HCT116 (cell line): ENCODE measurements around the gene ADAD2. TPM values are rescaled to one million over a fixed set of nuclear protein-coding genes. Genes with fewer than 3 reads are reported as not detected.

Experiments used
- ATAC-seq: fragments of 200-7000 bp; cut with Tn5 transposase; 2 replicates; pipeline ENCODE4 v1.9.1; 2020; ENCODE audit warnings: mild to moderate bottlenecking, moderate library complexity
- BruUV-seq: library from RNA; stranded (reverse); fragments of 400-500 nt; replicated peaks from 2 replicates; lab custom pipeline; 2021; lab: Mats Ljungman, UMichigan
- CTCF ChIA-PET: fragments of 300-600 bp; sonication (Branson Sonifier 250); formaldehyde crosslinking; loops from one replicate; lab custom pipeline; 2021; ENCODE audit warnings: antibody characterized with exemption; lab: Charles Lee
- POLR2A ChIA-PET: fragments of 300-600, 350-600 bp; sonication (Branson Sonifier 250); formaldehyde crosslinking; loops from one replicate; lab custom pipeline; 2021; ENCODE audit warnings: antibody characterized with exemption; lab: Charles Lee
- RAD21 ChIA-PET, 2 experiments: fragments of 300-600 bp; sonication (Branson Sonifier 250); formaldehyde crosslinking; loops; one replicate each; lab custom pipeline; 2023; ENCODE audit warnings: low total read pairs in 2 of 2; ENCODE audit not compliant: uncharacterized antibody in 2 of 2, unreplicated experiment in 2 of 2, low non-redundant PET in 1 of 2; lab: Charles Lee
- DNase-seq: peaks from one replicate; pipeline ENCODE4 v3.0.0-alpha.2; 2010; ENCODE audit warnings: low read depth, low spot score
- H2AFZ ChIP-seq: fragments of 200-600 bp; shearing (Covaris generic), sonication (generic); 2 replicates; pipeline ENCODE4 v1.6.1; 2017; ENCODE audit warnings: low read depth, mixed run types, mixed read lengths, antibody characterized with exemption, low read length; ENCODE audit not compliant: poor library complexity, severe bottlenecking
- H3K27ac ChIP-seq: 2 replicates; pipeline ENCODE4 v1.5.1; 2012; ENCODE audit warnings: low read depth, low read length
- H3K27me3 ChIP-seq: fragments of 200-600 bp; sonication (generic); 2 replicates; pipeline ENCODE4 v1.6.1; 2016; ENCODE audit warnings: mixed run types, low read length, mixed read lengths; ENCODE audit not compliant: insufficient read depth
- H3K36me3 ChIP-seq, 2 experiments: fragments of 200-500 bp in 1 of 2; fragments of 200-600 bp in 1 of 2; sonication (Bioruptor generic) in 1 of 2; sonication (generic) in 1 of 2; 2 replicates each; pipeline versions ENCODE4 v1.5.1 to v1.6.1; 2014 to 2016; ENCODE audit warnings: low read length in 2 of 2, inconsistent platforms in 1 of 2, mixed read lengths in 1 of 2, mixed run types in 1 of 2; ENCODE audit not compliant: insufficient read depth in 2 of 2, control insufficient read depth in 1 of 2
- H3K4me1 ChIP-seq, 2 experiments: fragments of 200-600 bp in 1 of 2; sonication (generic) in 1 of 2; 2 replicates each; pipeline versions ENCODE4 v1.5.1 to v1.6.1; 2012 to 2017; ENCODE audit warnings: low read length in 2 of 2, inconsistent platforms in 1 of 2, mild to moderate bottlenecking in 1 of 2, mixed read lengths in 1 of 2, mixed run types in 1 of 2, moderate library complexity in 1 of 2; ENCODE audit not compliant: insufficient read depth in 2 of 2, control insufficient read depth in 1 of 2
- H3K4me2 ChIP-seq: fragments of 200-600 bp; sonication (generic); 2 replicates; pipeline ENCODE4 v1.6.1; 2017; ENCODE audit warnings: mixed run types, low read length, mixed read lengths
- H3K4me3 ChIP-seq, 2 experiments: fragments of 200-600 bp in 1 of 2; sonication (generic) in 1 of 2; replicated peaks in 1 of 2; 2 replicates each; pipeline ENCODE4 v1.5.1; 2011 to 2016; ENCODE audit warnings: low read length in 2 of 2, control low read depth in 1 of 2, low read depth in 1 of 2, mild to moderate bottlenecking in 1 of 2, mixed read lengths in 1 of 2, mixed run types in 1 of 2
- H3K79me2 ChIP-seq: fragments of 200-600 bp; sonication (generic); 2 replicates; pipeline ENCODE4 v1.6.1; 2017; ENCODE audit warnings: mild to moderate bottlenecking, mixed run types, low read length, moderate library complexity, mixed read lengths; ENCODE audit not compliant: insufficient read depth
- H3K9ac ChIP-seq: fragments of 200-600 bp; sonication (generic); 2 replicates; pipeline ENCODE4 v1.6.1; 2016; ENCODE audit warnings: low read length, mixed read lengths
- H3K9me2 ChIP-seq: fragments of 200-600 bp; sonication (generic), shearing (Covaris generic); 2 replicates; pipeline ENCODE4 v1.6.1; 2017; ENCODE audit warnings: mixed run types, mild to moderate bottlenecking, moderate library complexity; ENCODE audit not compliant: insufficient read depth
- H3K9me3 ChIP-seq, 2 experiments: fragments of 200-500 bp in 1 of 2; fragments of 200-600 bp in 1 of 2; sonication (Bioruptor generic) in 1 of 2; sonication (generic) in 1 of 2; 2 replicates each; pipeline ENCODE4 v1.6.1; 2014 to 2017; ENCODE audit warnings: low read length in 2 of 2, mixed read lengths in 2 of 2, inconsistent platforms in 1 of 2, low read depth in 1 of 2, mild to moderate bottlenecking in 1 of 2, mixed run types in 1 of 2, moderate library complexity in 1 of 2; ENCODE audit not compliant: control insufficient read depth in 1 of 2, insufficient read depth in 1 of 2
- H4K20me1 ChIP-seq: fragments of 200-600 bp; sonication (generic), shearing (Covaris generic); 2 replicates; pipeline ENCODE4 v1.6.1; 2017; ENCODE audit warnings: mixed run types, mild to moderate bottlenecking, moderate library complexity; ENCODE audit not compliant: insufficient read depth
- EZH2phosphoT487 ChIP-seq: fragments of 200-600 bp; IDR thresholded peaks from 2 replicates; pipeline ENCODE4 v1.6.1; 2018; ENCODE audit warnings: antibody characterized with exemption, borderline replicate concordance
- FOSL1 ChIP-seq: IDR thresholded peaks from 2 replicates; pipeline ENCODE4 v1.6.1; 2012; ENCODE audit warnings: low read depth
- MAX ChIP-seq: IDR thresholded peaks from 2 replicates; pipeline ENCODE4 v1.6.1; 2012
- POLR2A ChIP-seq: IDR thresholded peaks from 2 replicates; pipeline ENCODE4 v1.7.0; 2011; ENCODE audit warnings: borderline replicate concordance; ENCODE audit not compliant: insufficient read depth, insufficient read length; ENCODE audit errors: extremely low read depth
- RAD21 ChIP-seq: IDR thresholded peaks from 2 replicates; pipeline ENCODE4 v1.6.1; 2012; ENCODE audit warnings: low read depth, mild to moderate bottlenecking
- SP1 ChIP-seq: IDR thresholded peaks from 2 replicates; pipeline ENCODE4 v1.6.1; 2012; ENCODE audit warnings: low read depth
- TCF7L2 ChIP-seq: IDR thresholded peaks from 2 replicates; pipeline ENCODE4 v1.7.0; 2011; ENCODE audit warnings: borderline replicate concordance, inconsistent platforms; ENCODE audit not compliant: insufficient read depth, insufficient read length; ENCODE audit errors: extremely low read depth
- ZFX ChIP-seq: fragments of 450-650 bp; IDR thresholded peaks from 2 replicates; pipeline ENCODE4 v1.6.1; 2017
- intact Hi-C: fragments of 100-400 bp; cut with micrococcal nuclease; formaldehyde crosslinking; loops from 2 replicates; pipeline ENCODE4 v1.10.0; 2022
- total RNA-seq: library from RNA; stranded (reverse); gene quantifications from one replicate; pipeline ENCODE4 v1.2.1, GENCODE V29; 2021; ENCODE audit not compliant: unreplicated experiment
- TF ChIP-seq, protein P1 (sequence below): IDR thresholded peaks from 2 replicates; pipeline ENCODE4 v1.6.1; 2011; ENCODE audit warnings: mild to moderate bottlenecking, low read length, moderate library complexity; ENCODE audit not compliant: insufficient replicate concordance; ENCODE audit errors: extremely low read depth
- TF ChIP-seq, protein P2 (sequence below), 3 experiments: fragments of 200-600 bp in 1 of 3; sonication (generic) in 1 of 3; IDR thresholded peaks in 2 of 3; conservative IDR thresholded peaks in 1 of 3; 2 replicates each; pipeline ENCODE4 v1.5.1; 2012 to 2017; ENCODE audit warnings: low read depth in 2 of 3, low read length in 2 of 3, antibody characterized with exemption in 1 of 3, borderline replicate concordance in 1 of 3, control low read depth in 1 of 3, mild to moderate bottlenecking in 1 of 3, mixed read lengths in 1 of 3, mixed run types in 1 of 3, moderate library complexity in 1 of 3; ENCODE audit not compliant: insufficient read depth in 1 of 3

ADAD2 gene
- total RNA-seq, 1 experiment from 2014 or later: not detected

GRCh38 chr16:84226026-84226425 lies 35.1 kb downstream of the ADAD2 start:
- RAD21 ChIA-PET: no interaction called here
- peaks cover 2% of the 10 kb centered on the region; the same call in 1 of the 2 replicates for H3K27me3 ChIP-seq
- BruUV-seq: no TSS peak
- TF ChIP-seq MAX (no peak), TCF7L2 (no peak), RAD21 (no peak), POLR2A (no peak), FOSL1 (no peak), EZH2phosphoT487 (no peak), SP1 (no peak), ZFX (no peak)
- TF ChIP-seq, protein P1, sequence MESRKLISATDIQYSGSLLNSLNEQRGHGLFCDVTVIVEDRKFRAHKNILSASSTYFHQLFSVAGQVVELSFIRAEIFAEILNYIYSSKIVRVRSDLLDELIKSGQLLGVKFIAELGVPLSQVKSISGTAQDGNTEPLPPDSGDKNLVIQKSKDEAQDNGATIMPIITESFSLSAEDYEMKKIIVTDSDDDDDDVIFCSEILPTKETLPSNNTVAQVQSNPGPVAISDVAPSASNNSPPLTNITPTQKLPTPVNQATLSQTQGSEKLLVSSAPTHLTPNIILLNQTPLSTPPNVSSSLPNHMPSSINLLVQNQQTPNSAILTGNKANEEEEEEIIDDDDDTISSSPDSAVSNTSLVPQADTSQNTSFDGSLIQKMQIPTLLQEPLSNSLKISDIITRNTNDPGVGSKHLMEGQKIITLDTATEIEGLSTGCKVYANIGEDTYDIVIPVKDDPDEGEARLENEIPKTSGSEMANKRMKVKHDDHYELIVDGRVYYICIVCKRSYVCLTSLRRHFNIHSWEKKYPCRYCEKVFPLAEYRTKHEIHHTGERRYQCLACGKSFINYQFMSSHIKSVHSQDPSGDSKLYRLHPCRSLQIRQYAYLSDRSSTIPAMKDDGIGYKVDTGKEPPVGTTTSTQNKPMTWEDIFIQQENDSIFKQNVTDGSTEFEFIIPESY: no peak
- TF ChIP-seq, protein P2, sequence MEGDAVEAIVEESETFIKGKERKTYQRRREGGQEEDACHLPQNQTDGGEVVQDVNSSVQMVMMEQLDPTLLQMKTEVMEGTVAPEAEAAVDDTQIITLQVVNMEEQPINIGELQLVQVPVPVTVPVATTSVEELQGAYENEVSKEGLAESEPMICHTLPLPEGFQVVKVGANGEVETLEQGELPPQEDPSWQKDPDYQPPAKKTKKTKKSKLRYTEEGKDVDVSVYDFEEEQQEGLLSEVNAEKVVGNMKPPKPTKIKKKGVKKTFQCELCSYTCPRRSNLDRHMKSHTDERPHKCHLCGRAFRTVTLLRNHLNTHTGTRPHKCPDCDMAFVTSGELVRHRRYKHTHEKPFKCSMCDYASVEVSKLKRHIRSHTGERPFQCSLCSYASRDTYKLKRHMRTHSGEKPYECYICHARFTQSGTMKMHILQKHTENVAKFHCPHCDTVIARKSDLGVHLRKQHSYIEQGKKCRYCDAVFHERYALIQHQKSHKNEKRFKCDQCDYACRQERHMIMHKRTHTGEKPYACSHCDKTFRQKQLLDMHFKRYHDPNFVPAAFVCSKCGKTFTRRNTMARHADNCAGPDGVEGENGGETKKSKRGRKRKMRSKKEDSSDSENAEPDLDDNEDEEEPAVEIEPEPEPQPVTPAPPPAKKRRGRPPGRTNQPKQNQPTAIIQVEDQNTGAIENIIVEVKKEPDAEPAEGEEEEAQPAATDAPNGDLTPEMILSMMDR (IDR thresholded peaks at IDR 0.05 in 2 of 3, conservative IDR thresholded peaks at IDR 0.05 in 1 of 3; ENCODE audit: borderline replicate concordance in 1 of 3, insufficient read depth in 1 of 3, low read depth in 2 of 3, low read length in 2 of 3): no peak
- H4K20me1 ChIP-seq: no peaks in the 10 kb centered on the region
- H2AFZ ChIP-seq: no peak overlapping the region
- ATAC-seq: no peak
- no peak overlapping the region for H3K4me3 ChIP-seq
- CTCF ChIA-PET: no interaction called here
- no peak overlapping the region for H3K9ac ChIP-seq
- POLR2A ChIA-PET: no interaction called here
- intact Hi-C loops: no loop called here
- H3K36me3 ChIP-seq: no peaks in the 10 kb centered on the region
- DNase-seq: no peak
- peaks cover 24 to 55% of the 10 kb centered on the region in 2 experiments for H3K4me1 ChIP-seq
- H3K9me3 ChIP-seq: no peaks in the 10 kb centered on the region
- H3K79me2 ChIP-seq: no peaks in the 10 kb centered on the region
- H3K27ac ChIP-seq: no peak overlapping the region
- no peaks in the 10 kb centered on the region for H3K9me2 ChIP-seq
- no peak overlapping the region for H3K4me2 ChIP-seq
